ENCODE measurements around the gene FTCD. TPM values are rescaled to one million over a fixed set of nuclear protein-coding genes. Genes with fewer than 3 reads are reported as not detected.

Gene FTCD
- total and polyA plus RNA-seq, 2 donors (not counting 3 experiments of a cell fraction or from before 2014, with no cell fraction given): 0.06 to 1.2 TPM

GRCh38 chr21:46126309-46127238, 28.8 kb downstream of the FTCD start:
- no peak overlapping the region for H3K27ac ChIP-seq (ENCODE audit: insufficient read depth, low read depth, low read length)
- H3K4me3 ChIP-seq (replicated peaks in 1 of 3; ENCODE audit: insufficient read depth in 1 of 3, low read depth in 1 of 3, low read length in 3 of 3): no peak overlapping the region
- H3K79me2 ChIP-seq (ENCODE audit: control insufficient read depth, insufficient read depth, low read length): no peaks in the 10 kb centered on the region
- ChIA-PET CTCF (interaction anchor here (0.7 kb wide), 1 partner anchor 16 kb away, joined by 3 read pairs; no protein-coding TSS in a partner anchor), POLR2A (no interaction called here)
- dilution Hi-C loops (cut with MboI; ENCODE audit: extremely low pct_ligation_motif_present, low sequenced_read_pairs): no loop called here
- no peak overlapping the region for H3K9ac ChIP-seq (replicated peaks; ENCODE audit: extremely low read depth, insufficient read depth, low read length)
- TF ChIP-seq POLR2AphosphoS5 (IDR thresholded peaks at IDR 0.05; ENCODE audit: insufficient read depth, low read depth, low read length): no peak
- no peak for TF ChIP-seq FOS (IDR thresholded peaks at IDR 0.05; ENCODE audit: borderline replicate concordance, insufficient read depth, low read length)
- TF ChIP-seq CTCF (IDR thresholded peaks at IDR 0.05; ENCODE audit: extremely low read depth in 1 of 2, insufficient read depth in 1 of 2, low read depth in 1 of 2, low read length in 2 of 2): no peak
- TF ChIP-seq EZH2 (IDR thresholded peaks at IDR 0.05; ENCODE audit: borderline replicate concordance, low read depth, low read length, severe bottlenecking): no peak
- no peak for TF ChIP-seq GATA2 (IDR thresholded peaks at IDR 0.05; ENCODE audit: insufficient read depth, insufficient read length, low read depth, low read length)
- TF ChIP-seq MAX (IDR thresholded peaks at IDR 0.05; ENCODE audit: insufficient read depth, insufficient read length): no peak
- TF ChIP-seq POLR2A (IDR thresholded peaks at IDR 0.05; ENCODE audit: low read depth, low read length): no peak
- no peak for TF ChIP-seq JUN (IDR thresholded peaks at IDR 0.05; ENCODE audit: borderline replicate concordance, insufficient read depth, insufficient read length, low read depth)
- no peak for DNase-seq (ENCODE audit: low read depth, low spot score)
- no peak overlapping the region for H3K4me2 ChIP-seq (ENCODE audit: insufficient read depth, low read length)
- intact Hi-C loops (cut with micrococcal nuclease): no loop called here
- H2AFZ ChIP-seq (ENCODE audit: low read depth, low read length): no peak overlapping the region
- no TSS peak for BruUV-seq (replicated peaks)
- H3K27me3 ChIP-seq (ENCODE audit: control insufficient read depth in 2 of 2, insufficient read depth in 2 of 2, low read length in 2 of 2): no peaks in the 10 kb centered on the region
- FAIRE-seq: no peak
- no peaks in the 10 kb centered on the region for H3K9me3 ChIP-seq (replicated peaks; ENCODE audit: control insufficient read depth, insufficient read depth, low read length)
- H3K36me3 ChIP-seq (ENCODE audit: control insufficient read depth in 2 of 2, extremely low read depth in 1 of 2, insufficient read depth in 2 of 2, low read length in 2 of 2): no peaks in the 10 kb centered on the region
- no peaks in the 10 kb centered on the region for H3K9me1 ChIP-seq (replicated peaks; ENCODE audit: control insufficient read depth, extremely low read depth, insufficient read depth, low read length)
- no peaks in the 10 kb centered on the region for H4K20me1 ChIP-seq (replicated peaks; ENCODE audit: control insufficient read depth, extremely low read depth, insufficient read depth, low read length)
- no peaks in the 10 kb centered on the region for H3K4me1 ChIP-seq (ENCODE audit: control insufficient read depth, extremely low read depth, insufficient read depth, low read length)

Measured in endothelial cell of umbilical vein (primary cell).